LHCN-M2 (cell line): ENCODE measurements around the gene OAF. TPM values are rescaled to one million over a fixed set of nuclear protein-coding genes. Genes with fewer than 3 reads are reported as not detected.
A peak's percentile ranks its signal among the peaks of the same experiment; 100 is the strongest.
"Not testable (repeated sequence)": the region's sequence is repeated elsewhere in the genome, so short reads cannot be mapped to it uniquely, and the experiment has no call there.

Experiments
- DNase-seq: peaks from one replicate; pipeline ENCODE4 v3.0.0-alpha.2; 2012; ENCODE audit warnings: low read depth
- polyA plus RNA-seq: library from polyadenylated mRNA; unstranded; fragments of >200 nt; gene quantifications from one replicate; pipeline ENCODE4 v1.2.1, GENCODE V29; 2012; ENCODE audit warnings: missing spikeins
- total RNA-seq: library from RNA; depleted of rRNA; stranded (reverse); fragments of >200 nt; gene quantifications from 2 replicates; pipeline ENCODE4 v1.2.3, GENCODE V29; 2014; rRNA removed

Gene OAF
- total RNA-seq: 16.3 and 18.7 TPM in 2 replicates
- 3.3 TPM for polyA plus RNA-seq

GRCh38 chr11:120210626-120211521, at the start of gene OAF:
Gene OAF (plus strand): TSS chr11:120211032. CDS start chr11:120211280, 248 bp downstream.
- peak; percentile 71 for DNase-seq

- no peak for DNase-seq
Observed at GRCh38 chr11:120167659-120168058, 43.2 kb upstream of the OAF start.

- DNase-seq: no peak
Observed at GRCh38 chr11:120168108-120168959, 42.5 kb upstream of the OAF start.

- DNase-seq: peak; percentile 17
Observed at GRCh38 chr11:120168960-120169681, 41.7 kb upstream of the OAF start.

- no peak for DNase-seq
Observed at GRCh38 chr11:120169981-120170698, 40.7 kb upstream of the OAF start.

GRCh38 chr11:120170741-120171261, 40.0 kb upstream of the OAF start:
- DNase-seq: no peak

GRCh38 chr11:120172054-120172911, 38.5 kb upstream of the OAF start:
- DNase-seq: peak; percentile 24

- DNase-seq: no peak
Observed at GRCh38 chr11:120173019-120173705, 37.7 kb upstream of the OAF start.

GRCh38 chr11:120173807-120174206, 37.0 kb upstream of the OAF start:
- no peak for DNase-seq

GRCh38 chr11:120174866-120175265, 36.0 kb upstream of the OAF start:
- no peak for DNase-seq

- no peak for DNase-seq
Observed at GRCh38 chr11:120178561-120179056, 32.2 kb upstream of the OAF start.

GRCh38 chr11:120179057-120179672, 31.7 kb upstream of the OAF start:
- no peak for DNase-seq

- not testable (repeated sequence) for DNase-seq
Observed at GRCh38 chr11:120180063-120180462, 30.8 kb upstream of the OAF start.

- no peak for DNase-seq
Observed at GRCh38 chr11:120180551-120181232, 30.1 kb upstream of the OAF start.

- no peak for DNase-seq
Observed at GRCh38 chr11:120181376-120181975, 29.4 kb upstream of the OAF start.

GRCh38 chr11:120182372-120182771, 28.5 kb upstream of the OAF start:
- no peak for DNase-seq

- peak; percentile 16 for DNase-seq
Observed at GRCh38 chr11:120182790-120183491, 27.9 kb upstream of the OAF start.
